ENCODE results near the gene DLG1. TPM values are rescaled to one million over a fixed set of nuclear protein-coding genes. Genes with fewer than 3 reads are reported as not detected.
"Not testable (repeated sequence)": the region's sequence is repeated elsewhere in the genome, so short reads cannot be mapped to it uniquely, and the experiment has no call there.

The DLG1 gene
- total RNA-seq, 1 donor from 2014 or later = 168 TPM

GRCh38 chr3:197196192-197196591 is 102.2 kb downstream of the DLG1 start:
- Mint-ChIP-seq H3K9me3 (ENCODE audit: unreplicated experiment) (peaks cover 6% of the 10 kb centered on the region), H3K27ac (ENCODE audit: unreplicated experiment) (peak overlapping the region; percentile 79), H3K4me1 (ENCODE audit: unreplicated experiment) (peaks cover 40% of the 10 kb centered on the region), H3K4me3 (ENCODE audit: unreplicated experiment) (no peak overlapping the region), H3K27me3 (ENCODE audit: unreplicated experiment) (no peaks in the 10 kb centered on the region), H3K36me3 (ENCODE audit: unreplicated experiment) (peaks cover 6% of the 10 kb centered on the region)
- no peak for TF ChIP-seq CTCF (IDR thresholded peaks at IDR 0.05)
- DNase-seq (ENCODE audit: extremely low spot score, unreplicated experiment) = no peak

GRCh38 chr3:197195326-197195725 is 103.1 kb downstream of the DLG1 start:
- H3K27ac Mint-ChIP-seq (ENCODE audit: unreplicated experiment) = peak overlapping the region; percentile 79
- H3K4me1 Mint-ChIP-seq (ENCODE audit: unreplicated experiment) = peaks cover 36% of the 10 kb centered on the region
- H3K27me3 Mint-ChIP-seq (ENCODE audit: unreplicated experiment) = no peaks in the 10 kb centered on the region
- no peak overlapping the region for H3K4me3 Mint-ChIP-seq (ENCODE audit: unreplicated experiment)
- H3K36me3 Mint-ChIP-seq (ENCODE audit: unreplicated experiment) = peaks cover 7% of the 10 kb centered on the region
- H3K9me3 Mint-ChIP-seq (ENCODE audit: unreplicated experiment) = peaks cover 6% of the 10 kb centered on the region
- no peak for DNase-seq (ENCODE audit: extremely low spot score, unreplicated experiment)
- no peak for TF ChIP-seq CTCF (IDR thresholded peaks at IDR 0.05)

- H3K27me3 Mint-ChIP-seq (ENCODE audit: unreplicated experiment); H3K9me3 Mint-ChIP-seq (ENCODE audit: unreplicated experiment): not testable (repeated sequence)
- H3K4me1 Mint-ChIP-seq (ENCODE audit: unreplicated experiment) = peaks cover 38% of the 10 kb centered on the region
Measured at GRCh38 chr3:197193759-197194158, 104.7 kb downstream of the DLG1 start.

GRCh38 chr3:197191897-197192296 is 106.5 kb downstream of the DLG1 start:
- peaks cover 39% of the 10 kb centered on the region for H3K4me1 Mint-ChIP-seq (ENCODE audit: unreplicated experiment)
- H3K4me3 Mint-ChIP-seq (ENCODE audit: unreplicated experiment) = no peak overlapping the region
- no peaks in the 10 kb centered on the region for H3K27me3 Mint-ChIP-seq (ENCODE audit: unreplicated experiment)
- H3K27ac Mint-ChIP-seq (ENCODE audit: unreplicated experiment) = peak overlapping the region; percentile 20
- peaks cover 6% of the 10 kb centered on the region for H3K9me3 Mint-ChIP-seq (ENCODE audit: unreplicated experiment)
- no peak for DNase-seq (ENCODE audit: extremely low spot score, unreplicated experiment)
- no peak for TF ChIP-seq CTCF (IDR thresholded peaks at IDR 0.05)
- peaks cover 10% of the 10 kb centered on the region for H3K36me3 Mint-ChIP-seq (ENCODE audit: unreplicated experiment)

More at GRCh38 chr3:197193759-197194158, 104.7 kb downstream of the DLG1 start:
- not testable (repeated sequence) for H3K27ac Mint-ChIP-seq (ENCODE audit: unreplicated experiment); DNase-seq (ENCODE audit: extremely low spot score, unreplicated experiment); H3K4me3 Mint-ChIP-seq (ENCODE audit: unreplicated experiment)
- H3K36me3 Mint-ChIP-seq (ENCODE audit: unreplicated experiment) = peaks cover 10% of the 10 kb centered on the region

GRCh38 chr3:197189623-197190022 is 108.8 kb downstream of the DLG1 start:
- Mint-ChIP-seq H3K27ac (ENCODE audit: unreplicated experiment) (no peak overlapping the region), H3K9me3 (ENCODE audit: unreplicated experiment) (no peaks in the 10 kb centered on the region), H3K36me3 (ENCODE audit: unreplicated experiment) (peaks cover 10% of the 10 kb centered on the region), H3K4me1 (ENCODE audit: unreplicated experiment) (peaks cover 21% of the 10 kb centered on the region), H3K27me3 (ENCODE audit: unreplicated experiment) (no peaks in the 10 kb centered on the region), H3K4me3 (ENCODE audit: unreplicated experiment) (no peak overlapping the region)
- no peak for DNase-seq (ENCODE audit: extremely low spot score, unreplicated experiment)
- TF ChIP-seq CTCF (IDR thresholded peaks at IDR 0.05) = no peak

GRCh38 chr3:197188963-197189362 is 109.4 kb downstream of the DLG1 start:
- no peak for DNase-seq (ENCODE audit: extremely low spot score, unreplicated experiment)
- Mint-ChIP-seq H3K4me1 (ENCODE audit: unreplicated experiment) (peaks cover 21% of the 10 kb centered on the region), H3K9me3 (ENCODE audit: unreplicated experiment) (no peaks in the 10 kb centered on the region), H3K27me3 (ENCODE audit: unreplicated experiment) (no peaks in the 10 kb centered on the region), H3K4me3 (ENCODE audit: unreplicated experiment) (no peak overlapping the region), H3K36me3 (ENCODE audit: unreplicated experiment) (peaks cover 10% of the 10 kb centered on the region), H3K27ac (ENCODE audit: unreplicated experiment) (no peak overlapping the region)
- no peak for TF ChIP-seq CTCF (IDR thresholded peaks at IDR 0.05)
